HG03159 (cell line): ENCODE measurements around the gene C17orf107.

ENCODE experiments used
- ATAC-seq: cut with Tn5 transposase; IDR thresholded peaks from one replicate; pipeline ENCODE4 v1.9.1; 2021; ENCODE audit warnings: mild to moderate bottlenecking, moderate library complexity; ENCODE audit not compliant: unreplicated experiment

The C17orf107 gene

DNA sequence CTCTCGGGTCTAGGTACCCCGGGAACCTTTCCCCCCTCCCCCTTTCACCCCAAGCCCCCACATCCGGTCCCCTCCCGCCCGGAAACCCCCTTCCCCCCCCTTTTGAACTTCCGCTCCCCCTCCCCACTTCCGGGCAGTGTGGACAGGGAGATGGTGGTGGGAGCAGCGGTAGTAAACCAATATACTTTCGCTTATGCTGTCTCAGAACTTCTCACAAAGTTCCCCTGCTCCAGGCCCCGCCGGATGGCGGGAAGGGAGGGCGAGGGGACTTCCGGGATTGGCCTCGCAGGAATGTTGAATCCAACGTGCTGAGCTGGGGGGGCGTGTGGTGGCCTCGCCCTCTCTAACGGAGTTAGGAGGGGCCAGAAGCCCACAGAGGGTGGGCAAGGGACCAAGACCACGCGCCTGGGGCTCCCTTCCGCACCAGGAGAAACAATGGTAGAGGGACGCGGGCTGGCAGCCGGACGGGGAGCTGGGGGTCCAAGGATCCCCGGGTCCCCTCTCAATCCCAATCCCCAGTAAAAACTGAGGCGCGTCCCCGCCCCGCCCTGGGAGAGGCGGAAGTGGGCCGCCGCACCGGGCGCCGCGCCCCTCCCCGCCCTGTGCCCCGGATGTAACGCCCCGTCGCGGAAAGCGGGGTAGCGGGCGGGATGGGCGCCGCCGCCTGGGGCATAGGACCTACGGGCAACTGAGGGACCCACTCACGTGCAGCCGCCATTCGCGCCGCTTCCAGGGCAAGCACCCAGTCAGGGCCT is 48.3 kb downstream of the C17orf107 start:
- no peak for ATAC-seq

DNA sequence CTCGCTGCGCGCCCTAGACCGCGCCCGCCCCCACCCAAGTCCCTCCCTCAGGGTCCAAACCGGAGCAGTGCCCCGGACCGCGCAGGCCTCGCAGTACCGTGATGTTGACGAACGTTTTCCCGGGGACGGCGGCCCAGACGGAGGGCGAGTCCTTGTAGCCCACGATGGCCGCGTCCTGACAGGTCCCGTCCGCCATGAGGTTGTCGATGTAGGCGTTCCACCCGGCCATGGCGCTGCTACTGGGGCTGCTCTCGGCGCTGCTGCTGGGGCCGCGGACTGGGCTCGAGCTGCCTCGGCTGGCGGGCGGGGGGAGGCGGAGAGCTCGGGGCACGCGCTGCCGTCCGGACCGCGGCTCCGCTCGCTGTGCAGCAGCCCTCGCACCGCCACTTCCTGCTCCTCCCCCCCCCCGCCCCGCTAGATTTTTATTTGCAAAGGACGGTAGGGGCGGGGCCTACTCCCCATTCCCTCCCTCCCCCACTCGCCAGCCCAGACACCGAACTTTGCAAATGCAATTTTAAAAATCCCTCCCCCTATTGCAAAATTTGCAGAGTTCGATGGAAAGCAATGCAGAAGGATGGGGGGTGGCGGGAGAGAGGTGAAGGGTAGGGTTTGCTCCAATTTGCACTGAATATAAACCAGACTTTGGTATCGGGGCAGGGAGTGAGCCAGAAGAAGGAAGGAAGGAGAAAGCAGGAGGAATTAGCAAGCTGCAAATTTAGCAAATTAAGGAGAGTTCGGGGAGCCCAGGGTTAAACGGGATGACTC is 49.0 kb downstream of the C17orf107 start, which contains the start of gene PFN1:
TSS of gene PFN1 (minus strand) at position 365 of the 765 bp plus-strand sequence. CDS start at position 229, 136 bp downstream.
- ATAC-seq, result peak; percentile 24

DNA sequence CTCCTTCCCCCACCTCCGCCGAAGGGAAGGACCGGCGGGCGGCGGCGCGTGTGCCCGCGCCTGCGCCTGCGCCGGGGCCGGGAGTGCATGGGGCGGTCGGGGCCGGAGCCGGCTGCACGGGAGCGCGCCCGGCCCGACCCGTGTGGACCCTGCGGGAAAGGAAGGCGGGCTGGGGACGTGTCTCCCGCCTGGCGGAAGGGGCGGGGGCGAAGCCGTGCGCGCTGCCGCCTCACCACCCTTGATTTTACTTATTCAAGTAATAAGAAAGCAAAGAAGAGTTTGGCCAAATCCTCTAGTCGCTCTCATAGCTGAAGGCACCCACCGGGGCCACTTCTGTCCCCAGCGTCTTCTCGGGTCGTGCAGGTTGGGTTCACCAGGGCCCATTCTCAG is 49.6 kb downstream of the C17orf107 start:
- ATAC-seq, result peak; percentile 29

DNA sequence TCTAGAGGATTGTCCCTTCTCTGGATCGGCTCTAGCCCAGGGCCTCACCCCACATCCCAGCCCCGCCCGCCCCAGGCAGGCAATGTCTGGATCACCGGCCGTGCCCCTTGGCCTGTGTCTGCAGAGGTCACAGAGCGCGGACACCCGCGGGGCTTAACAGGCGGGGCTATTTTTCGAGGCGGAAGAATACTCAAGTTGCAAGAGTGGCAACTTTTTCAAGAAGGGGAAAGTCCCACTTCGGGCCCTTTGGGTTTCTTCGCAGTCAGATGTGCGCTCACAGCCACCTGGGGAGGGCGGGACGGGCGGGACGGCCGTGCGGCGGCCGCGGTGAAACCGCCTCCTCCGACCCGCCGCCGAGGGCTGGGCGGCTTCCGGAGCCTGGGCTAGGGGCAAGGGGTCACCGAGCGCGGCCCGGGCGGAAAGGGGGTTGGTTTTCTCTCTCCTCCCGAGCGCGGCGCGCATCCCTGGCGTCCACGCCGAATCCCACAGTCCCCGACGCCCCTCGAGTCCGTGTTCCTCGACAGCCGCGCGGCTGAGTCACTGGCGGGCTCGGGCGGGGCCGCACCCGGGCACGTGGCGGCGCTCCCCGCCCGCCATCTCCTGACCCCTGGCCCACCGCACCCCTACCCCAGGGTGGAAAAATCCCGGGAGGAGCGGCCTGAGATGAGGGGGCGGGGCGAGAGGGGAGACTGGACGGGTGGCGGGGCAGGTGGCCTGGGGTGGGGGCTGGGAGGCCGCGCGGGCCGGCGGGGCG is 50.2 kb downstream of the C17orf107 start:
- ATAC-seq, result peak; percentile 29

DNA sequence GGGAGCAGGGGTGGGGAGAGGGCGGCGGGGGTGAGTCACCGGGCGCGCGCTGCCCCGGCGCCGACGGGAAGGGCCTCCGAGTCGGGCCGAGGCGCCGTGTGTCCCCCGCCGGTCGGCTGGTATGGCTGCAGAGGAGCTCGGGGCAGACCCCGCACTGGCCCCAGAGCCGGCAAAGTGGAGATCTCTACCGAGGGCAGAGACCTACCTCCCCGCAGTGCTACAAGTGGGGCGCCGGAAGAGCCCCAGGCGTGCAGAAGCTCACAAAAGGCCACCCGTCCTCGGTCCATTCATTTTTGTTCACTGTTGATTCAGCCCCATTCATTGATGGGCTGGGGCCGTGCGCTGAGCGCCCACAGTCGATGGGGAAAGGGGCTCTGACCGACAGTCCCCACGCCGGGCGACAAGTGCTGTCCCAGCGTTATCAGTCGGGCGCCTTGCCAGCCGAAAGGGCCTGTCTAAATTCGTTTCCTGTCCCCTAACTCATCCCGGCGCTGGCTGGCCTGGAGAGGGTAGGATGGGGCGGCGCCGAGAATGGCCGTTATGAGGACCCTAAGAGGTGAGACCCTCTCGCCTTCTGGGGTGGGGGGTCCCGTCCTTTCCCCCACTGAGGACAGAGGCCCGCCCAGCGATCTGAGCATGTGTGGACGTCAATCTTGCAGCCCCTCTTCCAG is 50.9 kb downstream of the C17orf107 start:
- no peak for ATAC-seq

DNA sequence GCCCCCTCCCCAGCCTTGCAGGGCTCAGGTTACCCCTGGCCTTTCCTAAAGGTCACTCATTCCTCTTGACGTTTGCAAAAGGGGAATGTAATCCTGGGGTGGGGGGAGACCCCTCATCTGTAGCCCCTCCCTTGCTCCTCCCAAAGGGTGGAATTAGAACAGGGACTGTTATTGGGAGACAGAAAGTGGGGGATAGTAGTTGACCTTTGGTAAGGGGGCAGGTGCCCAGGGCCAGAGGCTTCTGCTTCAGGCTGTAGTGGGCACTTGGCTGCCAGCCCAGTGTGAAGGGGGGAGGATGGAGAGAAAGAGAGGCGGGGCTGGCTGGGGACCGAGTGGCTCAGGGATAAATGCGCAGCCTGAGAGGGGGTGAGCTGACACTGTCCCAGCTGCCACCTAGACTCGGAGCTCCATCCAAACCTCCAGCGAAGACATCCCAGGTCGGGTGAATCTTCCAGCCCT is 51.4 kb downstream of the C17orf107 start, which contains the start of gene ENO3:
TSS of gene ENO3 (plus strand) at position 374 of the 459 bp plus-strand sequence. CDS start 711 bp downstream, outside the sequence.
- no peak for ATAC-seq

DNA sequence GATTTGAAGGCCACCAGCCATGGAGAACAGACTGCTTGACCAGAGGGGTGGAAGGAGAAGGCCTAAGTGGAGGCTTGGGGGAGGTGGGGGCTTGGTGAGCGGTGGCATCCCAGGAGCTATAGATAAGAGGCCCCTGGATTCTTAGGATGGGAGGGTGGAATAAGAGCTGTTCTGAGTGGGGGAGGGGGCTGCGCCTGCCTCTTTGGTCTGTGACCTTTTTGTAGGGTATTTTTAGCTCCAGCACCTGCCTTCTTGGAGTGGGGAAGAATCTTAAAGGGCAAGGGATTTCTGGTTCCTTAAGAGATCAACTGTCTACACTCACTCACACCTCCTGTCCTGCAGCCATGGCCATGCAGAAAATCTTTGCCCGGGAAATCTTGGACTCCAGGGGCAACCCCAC is 52.1 kb downstream of the C17orf107 start:
- ATAC-seq, result no peak
